Measurements from ENCODE around the gene KIRREL1.

KIRREL1 gene

GRCh38 chr1:158077411-158078256 is 84.2 kb downstream of the KIRREL1 start:
- DNase-seq, result no peak

- no peak for DNase-seq
Measured at GRCh38 chr1:158078569-158079080, 85.2 kb downstream of the KIRREL1 start.

GRCh38 chr1:158080066-158080465 is 86.6 kb downstream of the KIRREL1 start:
- no peak for DNase-seq

GRCh38 chr1:158084336-158084735 is 90.9 kb downstream of the KIRREL1 start:
- DNase-seq, result no peak

- no peak for DNase-seq
Measured at GRCh38 chr1:158084747-158085146, 91.3 kb downstream of the KIRREL1 start.

GRCh38 chr1:158087320-158087927 is 94.0 kb downstream of the KIRREL1 start:
- no peak for DNase-seq

- DNase-seq, result no peak
Measured at GRCh38 chr1:158089476-158089875, 96.0 kb downstream of the KIRREL1 start.

- DNase-seq, result no peak
Measured at GRCh38 chr1:158089925-158090637, 96.6 kb downstream of the KIRREL1 start.

- DNase-seq, result no peak
Measured at GRCh38 chr1:158093376-158093775, 99.9 kb downstream of the KIRREL1 start.

- DNase-seq, result no peak
Measured at GRCh38 chr1:158094571-158094970, 101.1 kb downstream of the KIRREL1 start.

- DNase-seq, result no peak
Measured at GRCh38 chr1:158095737-158096335, 102.4 kb downstream of the KIRREL1 start.

- DNase-seq, result no peak
Measured at GRCh38 chr1:158098256-158098655, 104.8 kb downstream of the KIRREL1 start.

- DNase-seq, result no peak
Measured at GRCh38 chr1:158099185-158099584, 105.7 kb downstream of the KIRREL1 start.

- DNase-seq, result no peak
Measured at GRCh38 chr1:158100498-158100897, 107.1 kb downstream of the KIRREL1 start.

- no peak for DNase-seq
Measured at GRCh38 chr1:158101455-158101854, 108.0 kb downstream of the KIRREL1 start.

GRCh38 chr1:158101927-158102326 is 108.5 kb downstream of the KIRREL1 start:
- no peak for DNase-seq

- no peak for DNase-seq
Measured at GRCh38 chr1:158102881-158103674, 109.6 kb downstream of the KIRREL1 start.

- DNase-seq, result no peak
Measured at GRCh38 chr1:158103861-158104522, 110.5 kb downstream of the KIRREL1 start.

- DNase-seq, result no peak
Measured at GRCh38 chr1:158104891-158105290, 111.4 kb downstream of the KIRREL1 start.

GRCh38 chr1:158105352-158106095 is 112.1 kb downstream of the KIRREL1 start:
- DNase-seq, result no peak

- no peak for DNase-seq
Measured at GRCh38 chr1:158107916-158108315, 114.5 kb downstream of the KIRREL1 start.

Data from activated T-cell treated with anti-CD3 and anti-CD28 coated beads for 4 hours (primary cell).